ENCODE measurements around the gene HCRTR1. TPM values are rescaled to one million over a fixed set of nuclear protein-coding genes. Genes with fewer than 3 reads are reported as not detected.

HCRTR1 gene
- total RNA-seq, 4 donors from 2014 or later, result 0.45 to 1.8 (median 1.7) TPM; not detected in 1

DNA sequence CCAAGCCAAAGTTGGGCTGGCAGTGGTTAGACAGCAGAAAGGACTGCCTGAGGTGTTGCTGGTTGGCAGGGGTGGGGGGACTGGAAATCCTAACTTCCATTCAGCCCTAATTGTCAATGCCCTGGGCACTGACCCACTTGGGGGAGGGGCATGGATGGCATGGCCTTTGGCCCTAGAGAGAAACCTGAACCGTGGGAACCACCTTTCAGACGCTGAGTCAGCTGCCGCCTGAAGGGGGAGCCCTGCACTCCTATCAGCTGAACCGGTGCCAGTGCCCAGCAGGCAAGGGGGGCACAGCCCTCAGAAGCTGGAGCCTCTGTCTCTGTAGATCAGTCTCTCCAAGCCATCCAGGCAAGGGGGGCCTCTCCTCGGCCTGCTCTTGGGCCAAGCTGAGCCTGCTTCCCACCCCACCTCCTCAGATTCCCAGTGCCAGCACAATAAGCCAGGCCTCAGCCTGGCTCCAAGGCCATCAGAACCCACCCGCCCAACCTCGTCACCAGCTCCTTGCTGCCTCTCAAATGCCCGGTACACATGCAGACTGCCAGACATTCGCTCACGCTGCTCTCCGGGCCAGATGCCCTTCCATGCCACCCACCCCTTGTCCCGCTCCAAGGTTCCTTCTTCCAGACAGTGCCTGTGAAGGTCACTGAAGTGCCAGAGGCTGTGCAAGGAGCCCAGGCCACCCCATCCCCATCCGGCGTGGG is 29.6 kb upstream of the HCRTR1 start:
- H3K4me3 ChIP-seq, result peak overlapping the region in 3 of 4 donors; percentile 56 to 60 (median 57)
- intact Hi-C loops (cut with DNase I), result no loop called here
- peaks cover 14 to 45% (median 39%) of the 10 kb centered on the region in 4 donors for H3K36me3 ChIP-seq
- H3K27ac ChIP-seq (replicated peaks in 1 of 4), result peak overlapping the region; percentile 92 to 96 (median 94)
- no peaks in the 10 kb centered on the region for H3K27me3 ChIP-seq
- 28% methylated on average over 10 of the region's 14 CpGs for WGBS
- no peaks in the 10 kb centered on the region for H3K9me3 ChIP-seq
- peaks cover 69 to 82% (median 78%) of the 10 kb centered on the region in 4 donors for H3K4me1 ChIP-seq
- TF ChIP-seq POLR2A (IDR thresholded peaks at IDR 0.05; ENCODE audit: low read depth), result no peak
- TF ChIP-seq POLR2AphosphoS5 (IDR thresholded peaks at IDR 0.05), result peak; percentile 33 to 72
- TF ChIP-seq, protein P1, sequence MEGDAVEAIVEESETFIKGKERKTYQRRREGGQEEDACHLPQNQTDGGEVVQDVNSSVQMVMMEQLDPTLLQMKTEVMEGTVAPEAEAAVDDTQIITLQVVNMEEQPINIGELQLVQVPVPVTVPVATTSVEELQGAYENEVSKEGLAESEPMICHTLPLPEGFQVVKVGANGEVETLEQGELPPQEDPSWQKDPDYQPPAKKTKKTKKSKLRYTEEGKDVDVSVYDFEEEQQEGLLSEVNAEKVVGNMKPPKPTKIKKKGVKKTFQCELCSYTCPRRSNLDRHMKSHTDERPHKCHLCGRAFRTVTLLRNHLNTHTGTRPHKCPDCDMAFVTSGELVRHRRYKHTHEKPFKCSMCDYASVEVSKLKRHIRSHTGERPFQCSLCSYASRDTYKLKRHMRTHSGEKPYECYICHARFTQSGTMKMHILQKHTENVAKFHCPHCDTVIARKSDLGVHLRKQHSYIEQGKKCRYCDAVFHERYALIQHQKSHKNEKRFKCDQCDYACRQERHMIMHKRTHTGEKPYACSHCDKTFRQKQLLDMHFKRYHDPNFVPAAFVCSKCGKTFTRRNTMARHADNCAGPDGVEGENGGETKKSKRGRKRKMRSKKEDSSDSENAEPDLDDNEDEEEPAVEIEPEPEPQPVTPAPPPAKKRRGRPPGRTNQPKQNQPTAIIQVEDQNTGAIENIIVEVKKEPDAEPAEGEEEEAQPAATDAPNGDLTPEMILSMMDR (IDR thresholded peaks at IDR 0.05), result peak; percentile 53 to 69 (median 53)
- no peak for TF ChIP-seq EP300 (IDR thresholded peaks at IDR 0.05)
- DNase-seq (ENCODE audit: extremely low spot score), result no peak

DNA sequence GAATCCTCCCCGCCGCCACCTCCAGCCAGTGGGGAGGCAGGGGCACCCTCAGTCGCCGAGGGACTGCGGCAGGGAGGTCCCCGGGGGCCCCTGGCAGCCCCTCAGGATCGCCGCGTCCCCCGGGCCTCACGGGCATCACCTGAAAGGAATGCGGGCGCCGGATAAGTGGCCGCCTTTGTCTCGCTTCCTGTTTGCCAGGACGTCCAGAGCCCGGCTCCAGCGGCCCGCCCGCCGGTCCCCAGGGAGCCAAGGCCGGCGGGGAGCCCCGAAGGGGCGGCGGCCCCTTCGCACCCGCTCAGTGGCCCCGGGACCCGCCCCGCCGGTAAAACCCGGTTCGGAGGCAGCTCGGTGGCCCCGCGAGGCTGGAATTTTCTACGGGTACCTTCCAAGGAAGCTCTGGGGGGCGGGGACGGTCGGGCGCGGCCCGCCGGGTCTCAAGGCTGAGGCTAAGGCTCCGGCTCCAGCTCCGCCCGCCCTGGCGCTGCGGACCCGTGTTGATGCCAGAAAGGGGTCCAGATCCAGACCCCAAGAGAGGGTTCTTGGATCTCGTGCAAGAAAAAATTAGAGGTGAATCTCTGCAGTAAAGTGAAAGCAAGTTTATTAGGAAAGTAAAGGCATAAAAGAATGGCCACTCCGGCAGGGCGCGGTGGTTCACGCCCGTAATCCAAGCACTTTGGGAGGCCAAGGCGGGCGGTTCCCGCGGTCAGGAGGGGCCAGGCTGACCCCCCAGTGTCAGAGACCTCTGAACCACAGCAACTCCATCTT is 28.6 kb upstream of the HCRTR1 start:
- H3K36me3 ChIP-seq, result peaks cover 14 to 36% (median 31%) of the 10 kb centered on the region in 4 donors
- no peaks in the 10 kb centered on the region for H3K27me3 ChIP-seq
- 38% methylated on average over 22 of the region's 62 CpGs for WGBS
- peak overlapping the region; percentile 48 to 60 (median 56) for H3K4me3 ChIP-seq
- H3K9me3 ChIP-seq, result no peaks in the 10 kb centered on the region
- peaks cover 58 to 74% (median 71%) of the 10 kb centered on the region in 4 donors for H3K4me1 ChIP-seq
- no peak for DNase-seq (ENCODE audit: extremely low spot score)
- intact Hi-C loops (cut with DNase I), result no loop called here
- peak overlapping the region; percentile 92 to 96 (median 94) for H3K27ac ChIP-seq (replicated peaks in 1 of 4)
- TF ChIP-seq POLR2A (IDR thresholded peaks at IDR 0.05; ENCODE audit: low read depth) (no peak), POLR2AphosphoS5 (IDR thresholded peaks at IDR 0.05) (peak; percentile 3 to 34)

DNA sequence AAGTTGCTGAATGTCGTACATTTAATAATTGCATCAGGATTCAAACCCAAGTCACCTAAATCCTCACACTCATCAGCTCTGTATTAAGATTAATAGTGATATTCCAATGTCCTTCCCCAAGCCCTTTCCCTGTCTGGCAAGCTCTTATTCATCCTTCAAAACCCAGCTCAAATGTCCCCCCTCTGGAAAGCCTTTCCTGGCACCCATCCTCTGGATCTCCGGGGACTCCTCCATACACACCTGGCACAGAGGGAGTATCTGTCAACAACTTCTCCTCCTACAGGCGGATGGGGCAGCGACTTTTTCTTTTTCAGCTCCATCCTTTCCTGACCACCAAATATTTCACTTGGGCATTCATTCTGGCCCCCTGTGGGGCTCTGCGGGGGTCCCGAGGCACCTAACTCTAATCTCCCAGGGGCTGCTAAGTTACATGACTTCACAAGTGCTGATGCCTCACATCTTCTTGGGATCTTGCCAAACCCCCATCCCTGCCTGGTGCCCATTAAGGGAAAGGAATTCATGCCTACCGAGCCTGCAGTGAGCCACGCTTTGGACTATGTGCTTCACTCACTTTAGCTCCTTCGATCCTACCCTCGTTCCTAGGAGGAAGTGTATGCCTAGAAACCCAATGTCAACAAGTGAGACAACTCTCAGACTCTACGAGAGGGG is 25.9 kb upstream of the HCRTR1 start:
- TF ChIP-seq, protein P1 (IDR thresholded peaks at IDR 0.05), result no peak
- peak in 1 of 2 donors; percentile 65 for TF ChIP-seq POLR2AphosphoS5 (IDR thresholded peaks at IDR 0.05)
- no peak for TF ChIP-seq POLR2A (IDR thresholded peaks at IDR 0.05; ENCODE audit: low read depth)
- TF ChIP-seq EP300 (IDR thresholded peaks at IDR 0.05), result no peak
- intact Hi-C loops (cut with DNase I), result no loop called here
- Histone ChIP-seq H3K9me3 (no peaks in the 10 kb centered on the region), H3K36me3 (peaks cover 0 to 13% (median 8%) of the 10 kb centered on the region in 4 donors), H3K27me3 (no peaks in the 10 kb centered on the region), H3K4me1 (peaks cover 37 to 49% (median 47%) of the 10 kb centered on the region in 4 donors), H3K27ac (replicated peaks in 1 of 4) (peak overlapping the region; percentile 74 to 93 (median 84)), H3K4me3 (no peak overlapping the region)
- no peak for DNase-seq (ENCODE audit: extremely low spot score)
- WGBS, result 68% methylated on average over 9 of the region's 11 CpGs

DNA sequence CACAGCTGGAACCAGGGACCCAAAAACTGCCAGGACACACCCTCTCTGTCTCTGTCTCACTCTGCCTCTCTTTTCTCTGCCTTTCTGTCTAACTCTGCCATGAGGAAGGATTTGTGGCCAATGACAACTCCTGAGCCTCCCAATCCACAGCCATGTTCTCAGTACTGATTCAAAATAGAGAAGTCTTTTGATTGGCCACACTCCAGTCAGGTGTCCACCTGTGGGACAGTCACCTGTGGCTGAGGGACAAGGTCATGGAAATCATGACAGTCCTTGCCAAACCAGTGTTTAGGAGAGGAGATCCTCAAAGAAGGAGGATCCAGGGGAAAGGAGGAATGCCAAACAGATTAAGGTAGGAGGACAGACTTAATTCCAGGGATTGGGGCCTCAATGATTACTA is 25.4 kb upstream of the HCRTR1 start:
- intact Hi-C loops (cut with DNase I), result no loop called here
- no peaks in the 10 kb centered on the region for H3K9me3 ChIP-seq
- no peaks in the 10 kb centered on the region for H3K27me3 ChIP-seq
- H3K27ac ChIP-seq (replicated peaks in 1 of 4), result peak overlapping the region; percentile 74 to 93 (median 84)
- no peak for DNase-seq (ENCODE audit: extremely low spot score)
- no peak overlapping the region for H3K4me3 ChIP-seq
- TF ChIP-seq POLR2A (IDR thresholded peaks at IDR 0.05; ENCODE audit: low read depth) (no peak), EP300 (IDR thresholded peaks at IDR 0.05) (no peak)
- TF ChIP-seq, protein P1 (IDR thresholded peaks at IDR 0.05), result no peak
- peaks cover 0 to 7% (median 3%) of the 10 kb centered on the region in 4 donors for H3K36me3 ChIP-seq
- H3K4me1 ChIP-seq, result peaks cover 31 to 44% (median 41%) of the 10 kb centered on the region in 4 donors
